Stimulated activated CD4-positive, alpha-beta T cell treated with anti-CD3 and anti-CD28 coated beads, Interleukin-15, amount 100 ng/mL, for 1 hour (primary cell): ENCODE results near the gene KRT77.
"Not testable (repeated sequence)": the region's sequence is repeated elsewhere in the genome, so short reads cannot be mapped to it uniquely, and the experiment has no call there.

Experiments
- DNase-seq, 2 donors: peaks; one replicate each; pipeline ENCODE4 v3.0.0-alpha.2; 2020; ENCODE audit warnings: low read depth in 1 of 2, low spot score in 1 of 2

Gene KRT77

DNA sequence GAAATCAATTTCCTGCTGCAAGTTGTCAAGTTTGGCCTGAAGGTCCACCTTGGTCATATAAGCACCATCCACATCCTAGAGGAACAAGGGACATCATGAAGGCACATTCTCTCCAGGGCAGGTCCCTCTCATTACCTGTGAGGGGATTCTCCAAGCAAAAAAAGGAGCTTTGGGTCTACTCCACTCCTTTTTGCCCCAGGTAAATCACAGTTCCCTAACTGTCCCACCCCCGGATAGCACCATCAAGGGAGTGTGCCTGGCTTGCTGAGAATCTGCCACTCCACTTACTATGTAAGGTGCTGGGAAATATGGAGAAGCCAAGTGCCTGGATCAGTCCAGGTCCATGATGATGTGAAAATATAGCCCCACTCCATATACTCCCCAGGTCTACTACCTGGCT lies 25.7 kb downstream of the KRT77 start:
- no peak for DNase-seq

DNA sequence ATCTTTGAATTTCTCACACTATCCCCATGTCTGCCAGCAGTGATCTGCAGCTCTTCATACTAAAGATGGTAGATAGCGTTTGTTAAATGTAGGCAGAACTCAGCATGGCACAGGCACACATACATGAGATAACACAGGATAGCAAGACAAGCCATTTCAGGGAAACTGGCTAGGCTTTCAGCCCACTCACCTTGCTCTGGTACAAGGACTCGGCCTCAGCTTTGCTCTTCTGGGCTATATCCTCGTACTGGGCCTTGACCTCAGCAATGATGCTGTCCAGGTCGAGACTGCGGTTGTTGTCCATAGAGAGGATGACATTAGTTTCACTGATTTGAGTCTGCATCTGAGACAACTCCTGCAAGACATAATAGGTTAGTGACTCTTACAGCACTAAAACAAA lies 26.2 kb downstream of the KRT77 start:
- DNase-seq = no peak

DNA sequence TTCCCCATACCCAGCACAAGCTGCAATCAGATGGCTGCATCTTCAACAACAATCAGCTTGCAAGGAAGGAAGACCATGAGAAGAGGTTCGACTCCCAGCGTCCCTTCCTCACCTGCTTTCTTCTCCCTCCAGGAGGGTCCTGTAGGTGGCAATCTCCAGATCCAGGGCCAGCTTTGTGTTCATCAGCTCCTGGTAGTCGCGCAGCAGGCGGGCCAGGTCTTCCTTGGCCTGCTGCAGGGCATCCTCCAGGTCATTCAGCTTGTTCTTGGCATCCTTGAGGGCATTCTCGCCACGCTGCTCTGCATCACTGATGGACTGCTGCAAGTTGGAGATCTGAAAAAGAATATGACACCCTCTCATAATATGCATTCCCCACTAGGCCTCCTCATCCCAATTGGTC lies 27.2 kb downstream of the KRT77 start:
- DNase-seq = no peak

DNA sequence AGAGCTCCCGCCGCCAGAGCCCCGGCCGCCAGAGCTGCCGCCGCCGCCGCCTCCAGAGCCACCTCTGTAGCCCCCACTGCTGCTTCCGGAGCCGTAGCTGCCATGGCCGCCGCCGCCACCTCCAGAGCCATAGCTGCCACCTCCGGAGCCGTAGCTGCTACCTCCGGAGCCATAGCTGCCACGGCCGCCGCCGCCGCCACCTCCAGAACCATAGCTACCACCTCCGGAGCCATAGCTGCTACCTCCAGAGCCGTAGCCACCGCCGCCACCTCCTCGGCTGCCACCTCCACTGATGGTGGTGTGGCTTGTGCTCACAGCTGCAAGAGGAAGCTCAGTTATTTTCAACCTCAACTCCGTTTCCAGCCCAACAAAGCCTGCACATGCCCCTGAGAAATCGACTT lies 28.0 kb downstream of the KRT77 start:
- no peak for DNase-seq

GRCh38 chr12:52674433-52674775 lies 28.9 kb downstream of the KRT77 start:
- no peak for DNase-seq

DNA sequence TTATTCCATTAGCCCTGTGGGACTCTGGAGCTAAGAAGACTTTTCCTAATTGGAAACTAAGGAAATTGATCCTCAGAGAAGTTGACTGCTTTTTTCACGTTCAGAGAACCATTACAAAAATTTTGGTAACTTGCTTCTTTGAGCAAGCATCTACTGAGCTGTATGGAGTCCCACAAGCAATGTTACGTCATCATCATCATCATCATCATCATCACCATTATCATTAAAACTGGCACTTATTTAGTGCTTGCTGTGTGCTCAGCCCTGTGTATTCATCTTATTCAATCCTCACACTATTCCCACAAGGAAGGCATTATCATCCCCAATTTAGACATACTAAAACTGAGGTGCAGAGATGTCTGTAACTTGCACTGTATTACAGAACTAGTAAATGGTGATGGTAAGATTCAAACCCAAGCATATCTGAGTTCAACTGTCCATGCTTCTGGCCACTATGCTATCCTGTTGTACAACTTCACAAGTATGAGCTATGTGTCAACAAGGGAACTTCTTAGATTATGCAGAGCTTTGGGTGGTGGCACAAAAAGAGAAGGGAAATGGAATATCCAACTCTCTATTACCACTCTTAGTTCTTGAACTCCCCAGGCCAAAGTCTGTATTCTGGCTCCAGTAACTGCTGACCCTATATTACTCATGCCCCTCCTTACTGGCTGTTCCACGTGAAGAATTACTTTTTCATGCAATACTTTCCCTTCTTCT lies 29.5 kb downstream of the KRT77 start:
- no peak for DNase-seq

DNA sequence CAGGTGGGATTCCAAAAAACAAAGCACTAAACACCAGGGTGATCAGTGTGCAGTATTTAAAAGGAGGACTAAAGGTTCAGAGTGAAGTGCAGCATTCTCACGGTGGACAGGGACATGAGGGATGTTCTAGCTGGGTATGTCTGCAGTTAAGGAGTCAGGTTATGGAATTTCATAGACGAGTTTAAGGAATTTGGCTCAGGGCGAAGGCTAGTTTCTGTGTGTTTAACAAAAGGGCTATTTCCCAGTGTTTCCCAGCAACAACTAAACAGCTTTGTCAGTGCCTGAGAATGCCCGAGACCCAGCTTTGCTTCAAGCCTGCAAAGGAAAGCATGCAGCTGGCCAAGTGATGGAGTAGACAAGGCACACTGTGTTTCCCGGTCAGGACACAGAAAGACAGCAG lies 30.1 kb downstream of the KRT77 start:
- no peak for DNase-seq

DNA sequence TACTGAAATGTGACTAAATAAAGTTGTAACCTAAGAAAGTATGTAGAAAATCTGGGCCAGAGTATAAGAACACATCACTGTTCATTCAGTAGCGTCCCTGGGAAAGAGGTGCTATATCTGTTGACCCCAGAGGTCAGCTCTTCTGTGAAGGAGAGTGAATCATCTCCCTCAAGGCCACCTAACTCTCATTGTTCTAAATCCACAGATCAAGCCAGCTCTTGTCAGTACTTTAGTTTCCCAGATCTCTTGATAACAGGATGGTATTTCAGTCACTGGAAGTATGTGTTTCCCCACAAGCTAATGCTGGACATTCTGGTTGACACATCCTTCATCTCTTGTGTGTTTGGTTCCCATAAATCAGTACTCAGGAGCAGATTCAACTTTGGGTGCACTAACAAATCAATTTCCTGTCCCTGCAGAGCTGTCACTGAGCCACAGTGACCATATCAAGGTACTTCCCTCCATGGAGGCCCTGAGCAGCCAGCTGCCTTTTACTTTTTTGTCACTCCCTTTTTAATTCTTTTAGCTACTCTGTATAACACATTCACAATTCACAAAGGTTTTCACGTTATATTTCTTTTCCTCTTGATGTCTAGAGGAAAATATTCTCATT lies 30.9 kb downstream of the KRT77 start:
- no peak for DNase-seq

GRCh38 chr12:52670961-52671360 lies 32.4 kb downstream of the KRT77 start:
- no peak for DNase-seq

DNA sequence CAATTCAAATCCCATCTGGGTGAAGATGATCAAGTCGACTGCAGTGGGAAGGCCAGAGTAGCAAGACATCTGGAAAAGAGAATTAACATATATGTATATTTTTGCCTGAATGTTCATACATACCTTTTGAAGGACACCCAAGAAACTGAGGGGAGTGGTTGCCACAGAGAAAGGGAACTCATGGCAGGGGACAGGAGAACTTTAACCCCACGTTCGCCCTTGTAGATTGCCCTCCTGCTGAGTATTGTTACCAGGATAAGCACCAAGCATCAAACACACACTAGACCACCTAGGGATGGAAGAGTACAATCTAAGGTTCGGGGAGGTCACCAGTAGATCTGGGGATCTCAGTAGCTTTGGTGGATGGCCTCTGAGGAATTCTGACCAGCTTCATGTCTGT lies 32.8 kb downstream of the KRT77 start:
- no peak for DNase-seq

DNA sequence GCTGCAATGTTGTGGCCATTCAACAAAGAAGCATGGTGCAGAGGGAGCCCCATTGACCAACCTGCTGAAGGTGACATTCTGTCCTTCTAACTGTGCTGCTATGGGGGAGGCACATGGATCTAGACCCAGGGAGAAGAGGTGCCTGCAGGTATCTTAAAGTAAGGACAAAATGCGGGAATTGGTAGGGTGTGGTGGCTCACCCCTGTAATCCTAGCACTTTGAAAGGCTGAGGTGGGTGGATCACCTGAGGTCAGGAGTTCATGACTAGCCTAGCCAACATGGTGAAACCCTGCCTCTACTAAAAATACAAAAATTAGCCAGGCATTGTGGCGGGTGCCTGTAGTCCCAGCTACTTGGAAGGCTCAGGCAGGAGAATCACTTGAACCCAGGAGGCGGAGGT lies 33.4 kb downstream of the KRT77 start:
- not testable (repeated sequence) for DNase-seq

DNA sequence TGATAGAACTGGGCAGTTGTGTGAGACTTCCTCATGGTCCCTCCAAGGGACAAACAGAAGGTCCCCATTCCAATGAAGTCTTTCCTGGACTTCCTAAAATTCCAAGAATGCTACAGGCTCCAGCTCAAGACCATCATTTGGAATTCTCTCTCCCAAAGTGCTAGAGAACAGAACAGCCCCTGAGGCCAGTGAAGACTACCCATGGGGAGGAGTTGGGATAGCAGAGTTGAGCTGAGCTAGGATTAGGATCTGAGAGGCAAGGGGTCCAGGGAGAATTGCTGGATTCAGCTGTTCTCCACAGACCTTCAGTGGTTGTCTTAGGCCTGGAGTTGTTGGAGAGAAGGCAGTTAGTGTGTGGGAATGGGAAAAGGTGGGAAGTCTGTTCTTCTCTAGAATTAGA lies 33.9 kb downstream of the KRT77 start:
- no peak for DNase-seq

GRCh38 chr12:52667931-52668330 lies 35.4 kb downstream of the KRT77 start:
- DNase-seq = no peak

DNA sequence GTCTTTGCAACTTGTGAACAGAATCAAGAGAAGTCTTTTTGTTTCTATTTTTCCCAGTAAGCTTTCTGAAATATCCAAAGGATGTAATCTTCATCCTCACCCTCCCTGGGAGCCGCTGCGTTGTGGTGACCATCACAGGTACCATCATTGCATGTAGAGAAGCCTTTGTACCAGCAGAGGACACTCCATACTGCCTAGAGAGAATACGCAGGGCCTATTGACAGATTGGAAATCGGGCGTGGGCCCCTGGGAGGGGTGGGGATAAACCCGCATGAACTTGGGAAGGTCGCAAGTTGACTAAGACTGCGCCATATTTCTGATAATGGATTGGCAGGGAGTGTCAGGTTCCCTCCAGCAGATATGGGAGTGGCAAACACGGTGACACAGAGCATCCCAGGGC lies 35.8 kb downstream of the KRT77 start:
- DNase-seq = no peak

DNA sequence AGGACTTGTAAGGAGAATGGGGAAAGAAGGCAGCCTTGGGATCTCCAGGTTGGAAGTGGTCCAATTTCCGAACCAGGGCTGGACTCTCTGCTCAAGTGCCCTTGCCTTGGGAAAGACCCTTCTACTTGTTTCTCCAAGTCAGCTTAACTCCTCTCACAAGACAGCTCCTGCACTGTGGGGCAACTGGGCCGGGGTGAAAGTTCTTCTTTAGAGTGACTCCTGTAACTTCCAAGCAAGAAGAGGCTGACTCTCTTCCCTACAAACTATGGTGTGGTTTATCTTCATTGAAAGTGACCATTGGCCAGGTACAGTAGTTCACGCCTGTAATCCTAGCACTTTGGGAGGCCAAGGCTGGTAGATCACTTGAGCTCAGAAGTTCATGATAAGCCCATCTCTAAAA lies 36.9 kb downstream of the KRT77 start:
- no peak for DNase-seq

GRCh38 chr12:52663420-52663819 lies 39.9 kb downstream of the KRT77 start:
- no peak for DNase-seq

DNA sequence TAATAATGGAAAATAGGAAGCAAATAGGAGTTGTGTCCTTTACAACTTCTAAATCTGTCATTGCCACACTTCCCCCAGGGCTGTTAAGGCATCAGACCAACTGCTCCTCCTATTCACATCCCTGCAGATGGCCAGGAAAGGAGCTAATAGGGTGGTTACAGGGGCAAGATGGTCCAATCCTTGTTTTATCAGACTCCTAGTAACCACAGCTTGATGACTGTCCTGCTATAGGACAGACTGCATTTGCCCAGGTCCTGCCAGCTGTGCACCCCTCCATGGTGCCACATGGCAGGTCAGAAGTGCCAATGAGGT lies 40.5 kb downstream of the KRT77 start:
- DNase-seq = no peak

GRCh38 chr12:52662093-52662917 lies 41.0 kb downstream of the KRT77 start:
- no peak for DNase-seq

DNA sequence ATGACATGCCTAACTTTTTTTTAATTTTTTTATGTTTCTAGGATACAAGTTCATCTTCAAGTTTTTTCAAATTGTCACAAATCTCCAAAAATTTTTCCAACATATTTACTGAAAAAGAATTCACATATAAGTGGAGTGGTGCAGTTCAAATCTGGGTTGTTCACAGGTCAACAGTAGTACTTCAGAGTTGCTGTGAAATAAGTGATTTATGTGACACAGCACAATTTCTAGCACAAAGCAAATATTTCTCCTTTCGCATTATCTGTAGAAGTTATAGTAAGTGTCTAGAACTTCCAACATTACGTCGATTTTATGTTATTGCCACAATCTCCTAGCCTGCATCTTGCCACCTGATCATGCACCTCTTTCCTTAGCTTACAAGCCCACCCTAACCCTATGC lies 41.7 kb downstream of the KRT77 start:
- DNase-seq = no peak

- no peak for DNase-seq
Observed at GRCh38 chr12:52660934-52661499, 42.3 kb downstream of the KRT77 start.

- DNase-seq = no peak
Observed at GRCh38 chr12:52659951-52660350, 43.4 kb downstream of the KRT77 start.

GRCh38 chr12:52659395-52659794 lies 43.9 kb downstream of the KRT77 start:
- no peak for DNase-seq
